ENCODE results near the gene SLC35F6.
A peak's percentile ranks its signal among the peaks of the same experiment; 100 is the strongest.

DNA sequence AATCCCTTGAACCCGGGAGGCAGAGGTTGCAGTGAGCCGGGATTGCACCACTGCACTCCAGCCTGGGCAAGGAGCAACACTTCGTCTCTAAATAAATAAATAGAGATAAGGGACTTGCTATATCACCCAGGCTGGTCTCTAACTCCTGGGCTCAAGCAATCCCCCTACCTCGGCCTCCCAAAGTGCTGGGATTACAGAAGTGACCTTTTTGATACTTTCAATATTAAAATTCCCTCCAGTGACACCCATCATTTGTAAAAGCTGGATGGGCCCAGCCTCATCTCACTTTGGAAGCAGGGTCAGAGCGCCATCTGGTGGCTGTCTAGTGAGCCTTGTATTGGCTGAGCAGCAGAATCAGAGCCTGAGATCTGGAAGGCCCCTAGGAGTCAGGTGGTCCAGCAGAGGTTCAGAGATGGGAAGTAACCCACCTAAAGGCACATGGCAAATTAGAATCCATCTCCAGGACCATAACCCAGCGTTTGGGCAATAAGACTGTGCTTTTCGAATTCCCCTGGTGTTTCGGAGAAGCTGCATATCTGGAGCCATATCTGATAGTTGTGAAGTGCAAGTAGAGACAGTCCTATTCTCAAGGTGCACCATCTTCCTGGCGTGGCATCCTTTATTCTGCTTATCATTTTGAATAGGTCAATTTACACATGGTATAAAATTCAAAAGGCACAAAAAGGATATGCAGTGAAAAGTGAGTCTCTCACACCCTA is 18.3 kb upstream of the SLC35F6 start:
- TF ChIP-seq CTCF (IDR thresholded peaks at IDR 0.05) (peak; percentile 77 to 95 (median 94)), POLR2AphosphoS5 (IDR thresholded peaks at IDR 0.05) (peak; percentile 69), POLR2A (IDR thresholded peaks at IDR 0.05) (no peak)
